Daoy (cell line): Measurements from ENCODE around the gene NCBP1. TPM values are rescaled to one million over a fixed set of nuclear protein-coding genes. Genes with fewer than 3 reads are reported as not detected.
"Not testable (repeated sequence)": the region's sequence is repeated elsewhere in the genome, so short reads cannot be mapped to it uniquely, and the experiment has no call there.

Experiments used
- DNase-seq: peaks from one replicate; pipeline ENCODE4 v3.0.0-alpha.2; 2015; ENCODE audit warnings: low read depth
- total RNA-seq: library from RNA; depleted of rRNA; stranded (reverse); fragments of >200 nt; shearing (Covaris generic); gene quantifications from 2 replicates; pipeline ENCODE4 v1.2.3, GENCODE V29; 2014

NCBP1 gene
- total RNA-seq, 1 experiment from 2014 or later: 83.8 TPM

- DNase-seq: no peak
These were observed 38.8 kb downstream of the NCBP1 start for GRCh38 chr9:97672403-97672802.

DNA sequence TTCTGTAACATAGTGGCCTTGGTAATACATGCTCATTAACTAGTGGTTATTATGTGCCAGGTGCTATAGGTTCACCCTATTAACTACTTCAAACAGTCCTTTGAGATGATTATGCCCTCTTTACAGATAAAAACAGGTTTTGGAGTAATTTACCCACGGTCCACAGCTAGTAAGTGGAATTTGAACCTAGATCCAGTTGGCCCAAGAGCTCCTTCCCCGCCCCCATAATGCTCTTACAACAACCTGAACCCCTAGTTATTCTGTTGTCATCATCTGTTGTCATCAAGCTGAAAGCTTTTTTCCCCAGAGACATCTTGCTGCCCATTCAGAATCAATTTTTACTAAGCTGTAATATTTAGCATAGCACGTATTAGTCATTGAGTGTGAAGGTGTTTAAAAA lies 40.3 kb downstream of the NCBP1 start:
- DNase-seq: no peak

DNA sequence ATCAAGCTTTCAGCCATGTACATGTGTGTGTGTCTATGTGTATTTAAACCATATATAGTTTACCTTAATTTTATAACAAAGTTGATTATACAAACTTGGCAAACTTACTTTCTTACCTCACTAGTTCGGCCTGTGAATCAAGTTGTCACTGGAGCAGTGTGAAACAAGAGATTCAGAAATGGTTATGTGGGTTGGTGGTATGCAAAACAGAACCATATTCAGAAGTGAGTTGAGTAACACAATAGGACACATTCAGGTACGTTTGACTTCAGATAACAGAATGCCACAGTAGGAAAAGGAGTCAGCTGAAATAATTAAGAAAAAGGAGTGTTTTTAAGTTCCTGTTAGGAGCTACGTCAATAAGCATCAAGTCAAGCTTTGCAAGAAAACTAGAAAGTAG lies 42.0 kb downstream of the NCBP1 start:
- DNase-seq: no peak

DNA sequence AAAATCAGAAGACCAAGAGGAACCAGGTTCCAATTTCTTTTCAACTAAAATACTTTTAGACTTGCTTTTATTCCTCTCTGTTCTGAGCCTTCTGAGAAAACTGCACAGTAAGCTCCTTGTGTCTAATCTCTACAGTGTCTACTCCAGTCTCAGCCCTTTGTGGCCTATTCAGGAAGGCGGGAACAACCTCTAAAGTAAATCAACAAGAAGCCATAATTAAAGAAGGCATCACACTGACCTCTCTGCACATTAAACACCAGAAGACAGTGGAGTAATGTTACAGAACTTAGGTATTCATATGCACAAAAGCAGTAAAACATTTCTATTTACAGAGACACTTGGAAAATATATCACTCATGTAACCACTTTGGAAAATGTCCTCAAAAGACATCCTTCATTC lies 48.6 kb downstream of the NCBP1 start:
- DNase-seq: no peak

DNA sequence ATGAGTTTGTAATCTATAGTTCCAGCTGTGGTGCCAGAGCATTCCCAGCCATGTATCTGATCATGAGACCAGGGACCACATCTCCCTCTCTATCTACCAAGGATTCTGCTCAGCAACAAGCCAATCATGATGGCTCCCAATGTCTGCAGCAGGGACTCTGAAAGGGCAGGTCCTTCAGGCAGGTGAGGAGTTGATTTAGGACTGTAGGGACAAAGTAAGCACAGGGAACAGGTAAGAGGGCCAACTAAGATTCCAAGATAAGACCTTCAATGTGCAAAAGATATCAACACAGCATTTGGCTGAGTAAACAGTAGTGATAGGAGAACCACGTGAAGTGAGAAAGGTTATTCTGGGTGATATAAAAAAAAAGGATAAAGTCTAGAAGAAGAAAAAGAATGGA lies 55.0 kb downstream of the NCBP1 start:
- no peak for DNase-seq

DNA sequence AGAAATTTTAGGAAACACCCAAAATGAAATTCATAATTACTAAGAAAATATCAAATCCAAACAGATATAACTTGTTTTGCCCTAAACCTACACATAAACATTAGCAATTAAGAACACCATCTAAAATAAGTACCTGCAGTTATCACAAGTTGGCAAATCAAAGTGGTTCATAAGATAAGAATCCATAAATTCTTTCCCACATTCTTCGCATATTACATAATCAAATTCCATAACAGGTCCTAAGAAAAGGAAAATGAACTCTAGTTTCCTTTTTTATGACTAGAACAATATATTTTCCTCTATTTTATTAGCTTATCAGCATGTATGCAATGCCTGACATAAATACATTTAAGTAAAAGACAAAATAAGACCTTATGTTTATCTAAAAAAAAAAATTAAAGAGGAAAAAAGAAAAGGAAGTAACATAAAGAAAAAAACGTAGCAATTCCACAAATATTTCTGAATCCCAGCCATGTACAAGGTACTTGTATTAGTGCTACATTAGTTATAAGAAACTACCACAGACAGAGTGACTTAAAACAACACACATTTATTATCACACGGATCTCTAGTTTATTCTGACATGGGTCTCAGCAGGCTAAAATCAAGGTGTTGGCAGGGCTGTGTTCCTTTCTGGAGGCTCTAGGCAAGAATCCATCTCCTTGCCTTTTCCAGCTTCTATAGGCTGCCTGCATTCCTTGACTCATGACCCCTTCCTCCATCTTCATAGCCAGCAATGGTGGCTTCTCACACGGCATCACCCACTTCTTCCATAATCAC lies 56.0 kb downstream of the NCBP1 start:
- DNase-seq: no peak

DNA sequence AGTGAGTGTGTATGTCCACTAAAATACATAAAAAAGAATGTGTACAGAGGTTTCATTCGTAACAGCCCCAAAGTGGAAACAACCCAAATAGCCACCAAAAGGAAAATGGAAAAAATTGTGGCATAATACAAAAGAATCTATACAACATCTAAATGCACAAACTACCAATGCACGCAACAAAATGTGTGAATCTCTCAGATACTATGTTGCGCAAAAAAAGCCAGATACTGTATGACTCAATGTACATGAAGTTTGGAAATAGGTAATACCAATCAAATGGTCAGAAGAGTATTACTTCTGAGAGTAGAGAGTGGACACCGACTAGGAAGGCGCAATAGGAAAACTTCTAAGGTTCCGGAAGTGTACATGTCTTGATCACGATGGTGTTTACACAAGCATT lies 61.1 kb downstream of the NCBP1 start:
- no peak for DNase-seq

DNA sequence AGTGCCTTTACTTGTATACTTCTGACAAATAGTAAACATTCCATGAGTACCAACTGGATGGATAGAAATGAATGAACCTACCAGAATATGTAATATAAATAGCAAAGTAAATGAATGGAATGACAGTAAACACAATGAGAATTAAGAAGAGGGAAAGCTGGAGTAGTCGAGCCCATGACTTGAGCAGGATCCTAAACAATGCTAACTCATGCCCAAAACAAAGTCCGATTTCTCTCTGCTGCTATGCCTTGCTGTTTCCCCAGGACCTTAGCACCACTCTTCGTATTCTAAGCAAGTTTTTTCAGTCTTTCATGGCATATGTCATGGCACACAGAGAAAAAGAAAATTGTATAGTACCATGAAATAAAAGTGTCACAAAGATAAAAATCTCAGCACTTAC lies 61.8 kb downstream of the NCBP1 start:
- no peak for DNase-seq

- no peak for DNase-seq
These were observed 62.6 kb downstream of the NCBP1 start for GRCh38 chr9:97695995-97696802.

GRCh38 chr9:97696803-97697601 lies 63.4 kb downstream of the NCBP1 start, which contains the start of gene XPA:
Gene XPA, minus strand, starts transcription at chr9:97697340. Its CDS starts 48 bp downstream, at chr9:97697292.
- DNase-seq: peak; percentile 100

GRCh38 chr9:97697837-97698236 lies 64.2 kb downstream of the NCBP1 start:
- DNase-seq: no peak

- no peak for DNase-seq
These were observed 65.2 kb downstream of the NCBP1 start for GRCh38 chr9:97698865-97699264.

- not testable (repeated sequence) for DNase-seq
These were observed 65.7 kb downstream of the NCBP1 start for GRCh38 chr9:97699281-97699680.

GRCh38 chr9:97699824-97700223 lies 66.2 kb downstream of the NCBP1 start:
- not testable (repeated sequence) for DNase-seq

- peak; percentile 91 for DNase-seq
These were observed 70.1 kb downstream of the NCBP1 start for GRCh38 chr9:97703437-97704344.

- no peak for DNase-seq
These were observed 70.7 kb downstream of the NCBP1 start for GRCh38 chr9:97704345-97704677.

DNA sequence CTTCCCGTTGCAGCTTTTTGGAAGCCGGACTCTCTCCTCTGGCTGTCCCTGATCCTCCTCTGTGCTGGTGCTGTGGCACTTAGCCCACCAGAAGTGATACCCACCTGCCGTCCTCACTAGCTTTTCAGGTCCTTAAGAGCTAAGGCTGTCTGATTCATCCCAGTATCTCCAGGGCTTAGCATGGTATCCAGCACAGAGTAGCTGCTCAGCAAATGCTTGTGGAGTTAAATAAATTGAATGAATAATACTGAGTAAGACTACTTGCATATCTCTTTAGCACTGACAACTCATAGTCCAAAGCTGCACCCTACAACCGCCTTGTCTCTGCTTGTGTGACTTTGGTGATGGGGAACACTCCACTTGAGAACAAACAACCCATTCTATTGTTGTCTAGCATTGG lies 71.2 kb downstream of the NCBP1 start:
- no peak for DNase-seq

- peak; percentile 54 for DNase-seq
These were observed 71.8 kb downstream of the NCBP1 start for GRCh38 chr9:97705354-97705950.

DNA sequence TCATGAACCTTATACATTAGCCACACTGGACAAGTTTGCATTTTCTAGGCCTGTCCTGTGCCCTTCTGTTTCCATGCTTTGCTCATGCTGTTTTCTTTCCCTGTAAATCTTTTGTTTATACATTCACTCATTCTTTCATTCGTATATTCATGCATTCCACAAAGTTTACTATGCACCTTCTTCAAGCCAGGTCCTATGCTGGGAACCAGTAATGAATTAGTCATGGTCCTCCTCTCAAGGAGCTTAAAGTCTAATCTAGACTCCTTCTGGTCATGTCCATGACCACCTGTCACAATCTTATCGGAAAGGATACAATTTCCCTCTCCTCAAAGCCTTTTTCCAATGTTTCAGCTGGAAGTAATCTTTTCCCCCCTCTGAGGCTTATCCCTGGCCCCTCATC lies 72.6 kb downstream of the NCBP1 start:
- DNase-seq: no peak

- peak; percentile 73 for DNase-seq
These were observed 77.0 kb downstream of the NCBP1 start for GRCh38 chr9:97710356-97711222.
